Endothelial cell (in vitro differentiated cells): ENCODE results near the gene CRHR2. TPM values are rescaled to one million over a fixed set of nuclear protein-coding genes. Genes with fewer than 3 reads are reported as not detected.

ENCODE experiments used
- DNase-seq: peaks from one replicate; pipeline ENCODE4 v3.0.0; 2021; ENCODE audit warnings: low spot score
- H3K27ac Mint-ChIP-seq: one replicate; pipeline ENCODE4 v1.8.0; 2021; ENCODE audit warnings: mixed read lengths, inconsistent platforms; ENCODE audit not compliant: unreplicated experiment
- H3K27me3 Mint-ChIP-seq: one replicate; pipeline ENCODE4 v1.8.0; 2021; ENCODE audit warnings: mild to moderate bottlenecking, moderate library complexity, mixed read lengths, inconsistent platforms; ENCODE audit not compliant: unreplicated experiment
- H3K36me3 Mint-ChIP-seq: one replicate; pipeline ENCODE4 v1.8.0; 2021; ENCODE audit warnings: mild to moderate bottlenecking, low read depth, mixed read lengths, inconsistent platforms; ENCODE audit not compliant: unreplicated experiment
- H3K4me1 Mint-ChIP-seq: one replicate; pipeline ENCODE4 v1.8.0; 2021; ENCODE audit warnings: mild to moderate bottlenecking, mixed read lengths, inconsistent platforms; ENCODE audit not compliant: unreplicated experiment
- H3K4me3 Mint-ChIP-seq: one replicate; pipeline ENCODE4 v1.8.0; 2021; ENCODE audit warnings: mild to moderate bottlenecking, mixed read lengths, inconsistent platforms; ENCODE audit not compliant: unreplicated experiment
- H3K9me3 Mint-ChIP-seq: one replicate; pipeline ENCODE4 v1.8.0; 2021; ENCODE audit warnings: mixed read lengths, inconsistent platforms; ENCODE audit not compliant: unreplicated experiment
- CTCF ChIP-seq: fragments of 200-600 bp; sonication (generic); IDR thresholded peaks from one replicate; pipeline ENCODE4 v1.5.0; 2021; ENCODE audit warnings: antibody characterized with exemption; ENCODE audit not compliant: unreplicated experiment
- total RNA-seq: library from RNA; stranded (reverse); fragmentation: NEBNext Ultra II Directional; extraction: Animal tissue kit (Norgen Biotek cat#: 25700); gene quantifications from one replicate; pipeline ENCODE4 v1.2.1, GENCODE V29; 2021; ENCODE audit not compliant: unreplicated experiment

CRHR2 gene
- total RNA-seq, 1 donor from 2014 or later = 0.38 TPM

- Mint-ChIP-seq H3K27ac (no peak overlapping the region), H3K4me1 (no peaks in the 10 kb centered on the region), H3K27me3 (no peaks in the 10 kb centered on the region), H3K9me3 (no peaks in the 10 kb centered on the region), H3K4me3 (no peak overlapping the region), H3K36me3 (peaks cover 25% of the 10 kb centered on the region)
- DNase-seq = no peak
- no peak for TF ChIP-seq CTCF
Measured at GRCh38 chr7:30634634-30635201, 47.5 kb downstream of the CRHR2 start.

DNA sequence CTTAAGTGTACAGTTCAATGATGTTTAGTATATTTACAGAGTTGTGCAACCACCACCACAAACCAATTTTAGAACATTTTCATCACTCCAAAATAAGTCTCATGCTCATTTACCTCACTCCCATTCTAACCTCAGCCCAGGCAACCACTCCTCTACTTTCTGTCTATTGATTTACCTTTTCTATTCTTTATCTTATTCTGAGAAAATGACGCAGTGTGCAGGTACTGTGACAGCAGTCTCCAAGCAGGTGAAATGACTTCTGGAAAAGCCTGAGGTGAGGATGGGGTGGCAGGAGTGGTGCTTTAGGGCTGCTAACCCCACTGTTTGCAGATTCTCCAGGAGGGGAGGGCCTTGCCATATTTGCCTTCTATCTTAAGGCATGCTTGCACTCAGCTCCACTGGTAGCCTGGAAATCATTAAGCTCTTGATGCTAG, 48.0 kb downstream of the CRHR2 start:
- peak overlapping the region; percentile 6 for H3K4me3 Mint-ChIP-seq
- no peaks in the 10 kb centered on the region for H3K4me1 Mint-ChIP-seq
- no peak for TF ChIP-seq CTCF
- H3K27me3 Mint-ChIP-seq = no peaks in the 10 kb centered on the region
- H3K9me3 Mint-ChIP-seq = no peaks in the 10 kb centered on the region
- peaks cover 28% of the 10 kb centered on the region for H3K36me3 Mint-ChIP-seq
- no peak for DNase-seq
- no peak overlapping the region for H3K27ac Mint-ChIP-seq

DNA sequence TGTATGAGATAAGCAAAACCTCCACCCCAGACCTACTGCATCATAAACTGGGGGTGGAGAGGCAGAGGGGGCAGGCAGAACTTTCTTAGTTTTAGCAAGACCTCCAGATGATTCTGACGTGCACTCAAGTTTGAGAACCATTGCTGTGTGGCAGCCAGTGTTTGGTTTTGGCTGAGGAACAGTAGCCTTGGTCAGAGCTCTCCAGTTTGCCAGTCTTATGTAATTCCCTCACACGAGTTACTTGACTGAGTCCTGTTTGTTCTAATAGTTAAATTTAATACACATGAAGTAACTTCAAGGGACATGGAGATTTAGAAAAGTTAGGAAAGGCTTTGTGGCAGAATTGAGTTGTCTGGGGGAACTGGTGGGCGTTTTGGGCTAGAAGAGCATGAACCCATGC, 49.0 kb downstream of the CRHR2 start:
- TF ChIP-seq CTCF = no peak
- Mint-ChIP-seq H3K36me3 (peaks cover 35% of the 10 kb centered on the region), H3K27me3 (no peaks in the 10 kb centered on the region), H3K27ac (no peak overlapping the region), H3K4me1 (no peaks in the 10 kb centered on the region), H3K4me3 (no peak overlapping the region), H3K9me3 (no peaks in the 10 kb centered on the region)
- no peak for DNase-seq

DNA sequence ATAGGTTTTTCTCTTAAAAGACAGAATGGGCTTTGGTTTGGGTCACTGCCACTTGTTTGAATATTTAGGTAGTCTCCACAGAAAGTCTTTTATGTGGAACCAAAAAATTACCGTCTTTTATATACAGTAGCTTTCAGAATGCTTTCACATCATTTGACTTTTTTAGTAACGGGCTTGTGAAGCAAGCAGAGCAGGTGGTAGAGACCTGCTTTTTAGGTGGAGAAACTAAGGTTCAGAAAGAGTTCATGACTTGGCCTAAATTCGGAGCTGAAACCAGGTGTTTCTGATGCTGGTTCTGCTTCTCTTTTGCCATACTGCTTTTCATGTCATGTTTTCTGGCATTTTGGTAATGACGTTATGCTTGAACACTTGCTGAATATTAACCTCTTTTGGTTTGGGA, 51.3 kb downstream of the CRHR2 start:
- no peaks in the 10 kb centered on the region for H3K27me3 Mint-ChIP-seq
- DNase-seq = no peak
- H3K9me3 Mint-ChIP-seq = no peaks in the 10 kb centered on the region
- peaks cover 34% of the 10 kb centered on the region for H3K36me3 Mint-ChIP-seq
- no peak for TF ChIP-seq CTCF
- H3K4me1 Mint-ChIP-seq = no peaks in the 10 kb centered on the region
- H3K27ac Mint-ChIP-seq = no peak overlapping the region
- H3K4me3 Mint-ChIP-seq = no peak overlapping the region

GRCh38 chr7:30627026-30627425, 55.2 kb downstream of the CRHR2 start:
- Mint-ChIP-seq H3K4me3 (no peak overlapping the region), H3K27ac (no peak overlapping the region), H3K9me3 (no peaks in the 10 kb centered on the region), H3K4me1 (no peaks in the 10 kb centered on the region), H3K27me3 (no peaks in the 10 kb centered on the region), H3K36me3 (peaks cover 14% of the 10 kb centered on the region)
- no peak for TF ChIP-seq CTCF
- DNase-seq = no peak
